PFSK-1 (cell line): Measurements from ENCODE around the gene UBL3.

Experiments
- FOXP2 ChIP-seq: optimal IDR thresholded peaks from 2 replicates; pipeline ENCODE3; 2011; ENCODE audit warnings: borderline replicate concordance, control low read depth, inconsistent platforms; ENCODE audit not compliant: insufficient read depth; ENCODE audit errors: extremely low read length, extremely low read depth
- POLR2AphosphoS5 ChIP-seq: IDR thresholded peaks from 2 replicates; pipeline ENCODE4 v1.6.1; 2012; ENCODE audit warnings: low read depth, mild to moderate bottlenecking, control low read depth, low read length, moderate library complexity
- REST ChIP-seq, 2 experiments: IDR thresholded peaks; 2 replicates each; pipeline versions ENCODE4 v1.6.1 to v1.8.0; 2011 to 2012; ENCODE audit warnings: low read depth in 2 of 2, low read length in 2 of 2, control low read depth in 1 of 2, inconsistent platforms in 1 of 2, mild to moderate bottlenecking in 1 of 2, moderate library complexity in 1 of 2; ENCODE audit not compliant: insufficient read depth in 1 of 2
- SIN3A ChIP-seq: IDR thresholded peaks from 2 replicates; pipeline ENCODE4 v1.6.1; 2012; ENCODE audit warnings: mild to moderate bottlenecking, low read length, moderate library complexity, borderline replicate concordance; ENCODE audit not compliant: insufficient read depth
- TAF1 ChIP-seq: IDR thresholded peaks from 2 replicates; pipeline ENCODE4 v1.6.1; 2012; ENCODE audit warnings: low read length, control low read depth, borderline replicate concordance; ENCODE audit not compliant: insufficient read depth

UBL3 gene

GRCh38 chr13:29737061-29737460 is 113.4 kb downstream of the UBL3 start:
- TF ChIP-seq POLR2AphosphoS5 (no peak), TAF1 (no peak), SIN3A (no peak)

- TF ChIP-seq SIN3A, result no peak
- TF ChIP-seq REST (IDR thresholded peaks at IDR 0.05; ENCODE audit: insufficient read depth in 1 of 2, low read depth in 2 of 2, low read length in 2 of 2), result no peak
- TF ChIP-seq POLR2AphosphoS5, result no peak
- no peak for TF ChIP-seq TAF1
These were observed 117.2 kb downstream of the UBL3 start for GRCh38 chr13:29733147-29733611.

GRCh38 chr13:29730253-29730652 is 120.2 kb downstream of the UBL3 start:
- TF ChIP-seq FOXP2, result no peak
- TF ChIP-seq REST (IDR thresholded peaks at IDR 0.05; ENCODE audit: insufficient read depth in 1 of 2, low read depth in 2 of 2, low read length in 2 of 2), result no peak
- TF ChIP-seq POLR2AphosphoS5, result no peak
- TF ChIP-seq SIN3A, result no peak
- no peak for TF ChIP-seq TAF1

- TF ChIP-seq POLR2AphosphoS5 (no peak), SIN3A (no peak), TAF1 (no peak), FOXP2 (no peak), REST (IDR thresholded peaks at IDR 0.05; ENCODE audit: insufficient read depth in 1 of 2, low read depth in 2 of 2, low read length in 2 of 2) (no peak)
These were observed 128.0 kb downstream of the UBL3 start for GRCh38 chr13:29722415-29722814.

- TF ChIP-seq FOXP2 (no peak), SIN3A (no peak), REST (IDR thresholded peaks at IDR 0.05; ENCODE audit: insufficient read depth in 1 of 2, low read depth in 2 of 2, low read length in 2 of 2) (no peak), POLR2AphosphoS5 (no peak), TAF1 (no peak)
These were observed 128.7 kb downstream of the UBL3 start for GRCh38 chr13:29721766-29722165.
